Caco-2 (cell line): Measurements from ENCODE around the gene ZNF550. TPM values are rescaled to one million over a fixed set of nuclear protein-coding genes. Genes with fewer than 3 reads are reported as not detected.

Experiments used
- BruUV-seq: library from RNA; stranded (reverse); fragments of 400-500 nt; replicated peaks from 2 replicates; lab custom pipeline; 2021; lab: Mats Ljungman, UMichigan
- CTCF ChIA-PET: fragments of 300-600 bp; sonication (Branson Sonifier 250); formaldehyde crosslinking; loops from one replicate; lab custom pipeline; 2022; ENCODE audit warnings: antibody characterized with exemption; lab: Charles Lee
- POLR2A ChIA-PET: fragments of 300-600 bp; sonication (Branson Sonifier 250); formaldehyde crosslinking; loops from one replicate; lab custom pipeline; 2022; ENCODE audit warnings: antibody characterized with exemption; lab: Charles Lee
- DNase-seq, 2 experiments: peaks; one replicate each; pipeline versions ENCODE4 v3.0.0 to v3.0.0-alpha.2; 2020 to 2022
- H3K27me3 ChIP-seq: replicated peaks from 2 replicates; pipeline ENCODE4 v1.6.0; 2011; ENCODE audit warnings: low read length; ENCODE audit not compliant: control insufficient read depth, insufficient read depth
- H3K36me3 ChIP-seq: 2 replicates; pipeline ENCODE4 v1.5.1; 2011; ENCODE audit warnings: low read length; ENCODE audit not compliant: control insufficient read depth, insufficient read depth
- H3K4me1 ChIP-seq: fragments of 250-450 bp; sonication (Bioruptor Pico); 2 replicates; pipeline ENCODE4 v1.5.1; 2020; ENCODE audit warnings: mild to moderate bottlenecking
- H3K4me3 ChIP-seq: 2 replicates; pipeline ENCODE4 v1.5.1; 2011; ENCODE audit warnings: low read depth, mild to moderate bottlenecking, control low read depth, low read length
- H3K9me3 ChIP-seq: fragments of 250-450 bp; sonication (Bioruptor Pico); 2 replicates; pipeline ENCODE4 v1.5.1; 2020; ENCODE audit warnings: mild to moderate bottlenecking, moderate library complexity
- H3K27ac Mint-ChIP-seq: one replicate; pipeline ENCODE4 v1.8.0; 2022; ENCODE audit warnings: mixed read lengths; ENCODE audit not compliant: unreplicated experiment
- H3K27me3 Mint-ChIP-seq: one replicate; pipeline ENCODE4 v1.8.0; 2022; ENCODE audit warnings: mixed read lengths; ENCODE audit not compliant: insufficient read depth, unreplicated experiment
- H3K36me3 Mint-ChIP-seq: one replicate; pipeline ENCODE4 v1.8.0; 2022; ENCODE audit warnings: mild to moderate bottlenecking, mixed read lengths; ENCODE audit not compliant: insufficient read depth, unreplicated experiment
- H3K4me1 Mint-ChIP-seq: one replicate; pipeline ENCODE4 v1.8.0; 2022; ENCODE audit warnings: low read depth, mixed read lengths; ENCODE audit not compliant: unreplicated experiment
- H3K4me3 Mint-ChIP-seq: one replicate; pipeline ENCODE4 v1.8.0; 2022; ENCODE audit warnings: mild to moderate bottlenecking, moderate library complexity, mixed read lengths; ENCODE audit not compliant: unreplicated experiment
- H3K9me3 Mint-ChIP-seq: one replicate; pipeline ENCODE4 v1.8.0; 2022; ENCODE audit warnings: mixed read lengths; ENCODE audit not compliant: unreplicated experiment
- intact Hi-C: fragments of 100-400 bp; cut with micrococcal nuclease; formaldehyde crosslinking; loops from one replicate; pipeline ENCODE4 v1.10.0; 2022; ENCODE audit not compliant: unreplicated experiment
- total RNA-seq: library from RNA; stranded (reverse); gene quantifications from 2 replicates; pipeline ENCODE4 v1.2.3, GENCODE V29; 2022
- TF ChIP-seq, protein P1 (sequence below), 2 experiments: fragments of 200-600 bp in 1 of 2; IDR thresholded peaks; 1 replicate in 1 of 2; 2 replicates in 1 of 2; pipeline versions ENCODE4 v1.5.1 to v1.8.0; 2011 to 2022; ENCODE audit warnings: antibody characterized with exemption in 1 of 2, control low read depth in 1 of 2, inconsistent platforms in 1 of 2, low read depth in 1 of 2, low read length in 1 of 2, mild to moderate bottlenecking in 1 of 2, moderate library complexity in 1 of 2; ENCODE audit not compliant: insufficient read depth in 1 of 2, severe bottlenecking in 1 of 2, unreplicated experiment in 1 of 2

Gene ZNF550
- total RNA-seq, 1 experiment from 2014 or later = 11.5 TPM

- intact Hi-C loops = loop anchor here (2.0 kb wide), 1 partner anchor 358 kb away; the partner anchor contains the start of gene ZNF417
- DNase-seq = no peak
- POLR2A ChIA-PET = interaction anchor here (0.6 kb wide), 1 partner anchor 112 kb away, joined by 3 read pairs; no protein-coding TSS in a partner anchor
- peaks cover 36% of the 10 kb centered on the region for H3K36me3 Mint-ChIP-seq
- Histone ChIP-seq H3K4me1 (no peaks in the 10 kb centered on the region), H3K36me3 (peaks cover 10% of the 10 kb centered on the region), H3K4me3 (peak overlapping the region; percentile 91), H3K9me3 (peaks cover 33% of the 10 kb centered on the region), H3K27me3 (no peaks in the 10 kb centered on the region)
- H3K4me3 Mint-ChIP-seq = peak overlapping the region; percentile 99
- TF ChIP-seq, protein P1, sequence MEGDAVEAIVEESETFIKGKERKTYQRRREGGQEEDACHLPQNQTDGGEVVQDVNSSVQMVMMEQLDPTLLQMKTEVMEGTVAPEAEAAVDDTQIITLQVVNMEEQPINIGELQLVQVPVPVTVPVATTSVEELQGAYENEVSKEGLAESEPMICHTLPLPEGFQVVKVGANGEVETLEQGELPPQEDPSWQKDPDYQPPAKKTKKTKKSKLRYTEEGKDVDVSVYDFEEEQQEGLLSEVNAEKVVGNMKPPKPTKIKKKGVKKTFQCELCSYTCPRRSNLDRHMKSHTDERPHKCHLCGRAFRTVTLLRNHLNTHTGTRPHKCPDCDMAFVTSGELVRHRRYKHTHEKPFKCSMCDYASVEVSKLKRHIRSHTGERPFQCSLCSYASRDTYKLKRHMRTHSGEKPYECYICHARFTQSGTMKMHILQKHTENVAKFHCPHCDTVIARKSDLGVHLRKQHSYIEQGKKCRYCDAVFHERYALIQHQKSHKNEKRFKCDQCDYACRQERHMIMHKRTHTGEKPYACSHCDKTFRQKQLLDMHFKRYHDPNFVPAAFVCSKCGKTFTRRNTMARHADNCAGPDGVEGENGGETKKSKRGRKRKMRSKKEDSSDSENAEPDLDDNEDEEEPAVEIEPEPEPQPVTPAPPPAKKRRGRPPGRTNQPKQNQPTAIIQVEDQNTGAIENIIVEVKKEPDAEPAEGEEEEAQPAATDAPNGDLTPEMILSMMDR (IDR thresholded peaks at IDR 0.05; ENCODE audit: insufficient read depth in 1 of 2, low read depth in 1 of 2, low read length in 1 of 2, severe bottlenecking in 1 of 2, unreplicated experiment in 1 of 2) = no peak
- H3K27ac Mint-ChIP-seq = peak overlapping the region; percentile 94
- no peaks in the 10 kb centered on the region for H3K27me3 Mint-ChIP-seq
- CTCF ChIA-PET = no interaction called here
- peaks cover 39% of the 10 kb centered on the region for H3K9me3 Mint-ChIP-seq
- peaks cover 11% of the 10 kb centered on the region for H3K4me1 Mint-ChIP-seq
- BruUV-seq = no TSS peak
Measured at GRCh38 chr19:57558525-57558924, 1.1 kb downstream of the ZNF550 start.

- peaks cover 34% of the 10 kb centered on the region for H3K9me3 Mint-ChIP-seq
- H3K36me3 Mint-ChIP-seq = peaks cover 44% of the 10 kb centered on the region
- no peak overlapping the region for H3K27ac Mint-ChIP-seq
- Histone ChIP-seq H3K4me1 (no peaks in the 10 kb centered on the region), H3K27me3 (no peaks in the 10 kb centered on the region), H3K36me3 (peaks cover 11% of the 10 kb centered on the region), H3K9me3 (peaks cover 32% of the 10 kb centered on the region), H3K4me3 (no peak overlapping the region)
- TF ChIP-seq, protein P1 (IDR thresholded peaks at IDR 0.05; ENCODE audit: insufficient read depth in 1 of 2, low read depth in 1 of 2, low read length in 1 of 2, severe bottlenecking in 1 of 2, unreplicated experiment in 1 of 2) = no peak
- H3K4me1 Mint-ChIP-seq = peaks cover 11% of the 10 kb centered on the region
- DNase-seq = no peak
- POLR2A ChIA-PET = interaction anchor here (0.6 kb wide), 1 partner anchor 257 kb away, joined by 11 read pairs; no protein-coding TSS in a partner anchor
- no peaks in the 10 kb centered on the region for H3K27me3 Mint-ChIP-seq
- no TSS peak for BruUV-seq
- no peak overlapping the region for H3K4me3 Mint-ChIP-seq
- CTCF ChIA-PET = no interaction called here
- intact Hi-C loops = loop anchor here (2.0 kb wide), 1 partner anchor 359 kb away; the partner anchor contains the start of gene ZNF417
Measured at GRCh38 chr19:57557659-57558058, 2.0 kb downstream of the ZNF550 start.

DNA sequence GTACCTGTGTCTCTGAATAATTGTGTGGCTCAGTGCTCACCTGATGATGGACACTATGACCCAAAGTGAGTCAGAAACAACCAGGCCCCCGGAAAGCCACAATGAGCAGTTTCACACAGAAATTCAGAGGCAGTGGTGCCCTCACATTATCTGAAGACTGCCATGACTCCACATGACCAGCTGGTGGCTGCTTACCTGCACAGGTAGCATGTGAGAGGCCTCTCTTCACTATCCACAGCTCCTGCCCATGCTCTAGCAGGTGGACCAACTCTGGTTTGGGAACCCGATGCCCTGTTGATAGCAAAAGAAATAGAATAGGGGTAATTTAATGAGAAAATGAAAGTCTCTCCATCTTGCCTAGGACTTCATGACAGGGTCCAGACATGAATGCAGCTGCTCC lies 7.2 kb downstream of the ZNF550 start:
- Histone ChIP-seq H3K36me3 (peaks cover 21% of the 10 kb centered on the region), H3K4me1 (no peaks in the 10 kb centered on the region), H3K9me3 (peaks cover 27% of the 10 kb centered on the region), H3K27me3 (no peaks in the 10 kb centered on the region), H3K4me3 (no peak overlapping the region)
- BruUV-seq = no TSS peak
- H3K36me3 Mint-ChIP-seq = peaks cover 76% of the 10 kb centered on the region
- no peaks in the 10 kb centered on the region for H3K27me3 Mint-ChIP-seq
- no peak overlapping the region for H3K27ac Mint-ChIP-seq
- CTCF ChIA-PET = no interaction called here
- TF ChIP-seq, protein P1 (IDR thresholded peaks at IDR 0.05; ENCODE audit: insufficient read depth in 1 of 2, low read depth in 1 of 2, low read length in 1 of 2, severe bottlenecking in 1 of 2, unreplicated experiment in 1 of 2) = no peak
- no peak for DNase-seq
- no peak overlapping the region for H3K4me3 Mint-ChIP-seq
- POLR2A ChIA-PET = no interaction called here
- intact Hi-C loops = no loop called here
- H3K4me1 Mint-ChIP-seq = no peaks in the 10 kb centered on the region
- H3K9me3 Mint-ChIP-seq = peaks cover 48% of the 10 kb centered on the region
